K562 (cell line): ENCODE data around the gene SOS1. TPM values are rescaled to one million over a fixed set of nuclear protein-coding genes. Genes with fewer than 3 reads are reported as not detected.

Source experiments
- ATF7 ChIP-seq: fragments of 450-650 bp; IDR thresholded peaks from 2 replicates; pipeline ENCODE4 v1.7.1; 2014; ENCODE audit warnings: mild to moderate bottlenecking, moderate library complexity
- BMI1 ChIP-seq: fragments of 150-350 bp; IDR thresholded peaks from 2 replicates; pipeline ENCODE4 v1.6.1; 2014; ENCODE audit warnings: low read length
- CBX2 ChIP-seq: fragments of 200-600 bp; sonication (generic); IDR thresholded peaks from one replicate; pipeline ENCODE4 v1.6.1; 2012; ENCODE audit warnings: mild to moderate bottlenecking, low read length, inconsistent platforms; ENCODE audit not compliant: insufficient read depth, poor library complexity, severe bottlenecking
- CHD1 ChIP-seq: fragments of 200-600 bp; sonication (generic); IDR thresholded peaks from one replicate; pipeline ENCODE4 v1.6.1; 2012; ENCODE audit warnings: mild to moderate bottlenecking, moderate library complexity, low read length, inconsistent platforms
- DIDO1 ChIP-seq: fragments of 450-650 bp; IDR thresholded peaks from 2 replicates; pipeline ENCODE4 v1.6.1; 2016; ENCODE audit warnings: low read depth, missing biosample characterization, missing genetic modification characterization
- DLX4 ChIP-seq: fragments of 250-450 bp; sonication (Bioruptor Pico); IDR thresholded peaks from 2 replicates; pipeline ENCODE4 v1.6.1; 2021; ENCODE audit warnings: mild to moderate bottlenecking
- FOXO4 ChIP-seq: fragments of 450-650 bp; formaldehyde crosslinking; IDR thresholded peaks from 2 replicates; pipeline ENCODE4 v1.4.0; 2020; ENCODE audit warnings: mild to moderate bottlenecking, moderate library complexity
- GABPB1 ChIP-seq: sonication (generic); formaldehyde crosslinking; IDR thresholded peaks from 2 replicates; pipeline ENCODE4 v1.8.0; 2022; ENCODE audit warnings: mild to moderate bottlenecking, missing genetic modification reagents
- MAFK ChIP-seq: IDR thresholded peaks from 2 replicates; pipeline ENCODE4 v1.6.1; 2011; ENCODE audit warnings: low read length, improper control_type of control experiment
- PRMT5 ChIP-seq: sonication (generic); formaldehyde crosslinking; IDR thresholded peaks from 2 replicates; pipeline ENCODE4 v1.5.0; 2020; ENCODE audit warnings: missing genetic modification reagents
- RBFOX2 ChIP-seq: fragments of 200-400 bp; formaldehyde crosslinking; IDR thresholded peaks from 2 replicates; pipeline ENCODE4 v1.6.1; 2017; ENCODE audit warnings: low read depth, mild to moderate bottlenecking, low read length, moderate library complexity
- RNF2 ChIP-seq: sonication (generic); IDR thresholded peaks from 2 replicates; pipeline ENCODE4 v1.6.1; 2016
- SMAD3 ChIP-seq: fragments of 450-650 bp; formaldehyde crosslinking; conservative IDR thresholded peaks from 2 replicates; pipeline ENCODE4 v1.4.0; 2020; ENCODE audit warnings: mild to moderate bottlenecking
- SRSF9 ChIP-seq: fragments of 200-400 bp; formaldehyde crosslinking; IDR thresholded peaks from 2 replicates; pipeline ENCODE4 v1.6.1; 2017; ENCODE audit warnings: low read depth, low read length, borderline replicate concordance
- ZNF224 ChIP-seq: sonication (generic); formaldehyde crosslinking; IDR thresholded peaks from 2 replicates; pipeline ENCODE4 v1.8.0; 2022; ENCODE audit warnings: mild to moderate bottlenecking, missing genetic modification reagents
- ZNF282 ChIP-seq: sonication (generic); formaldehyde crosslinking; IDR thresholded peaks from 2 replicates; pipeline ENCODE4 v1.8.1; 2023; ENCODE audit warnings: missing genetic modification reagents
- ZNF592 ChIP-seq: fragments of 450-650 bp; IDR thresholded peaks from 2 replicates; pipeline ENCODE4 v1.6.1; 2017; ENCODE audit warnings: antibody characterized with exemption, mild to moderate bottlenecking
- ZNF764 ChIP-seq: fragments of 250-450 bp; sonication (Bioruptor Pico); IDR thresholded peaks from 2 replicates; pipeline ENCODE4 v1.4.0; 2020; ENCODE audit warnings: low read depth, mild to moderate bottlenecking, moderate library complexity
- polyA plus RNA-seq, 8 experiments: library from polyadenylated mRNA; depleted of rRNA in 4 of 8; stranded (reverse) in 5 of 8; unstranded in 3 of 8; fragments of >200 nt; fragmentation: Nextera tagmentation in 2 of 8; fragmentation: Illumina TruSeq in 1 of 8; extraction: Ambion mirVana in 2 of 8; extraction: Trizol in 1 of 8; gene quantifications; 2 replicates each; pipeline versions ENCODE4 v1.2.1 to v1.2.3, GENCODE V29; 2011 to 2014; ENCODE audit warnings: inconsistent platforms in 1 of 8, missing spikeins in 1 of 8
- total RNA-seq, 7 experiments: library from RNA; depleted of rRNA in 6 of 7; stranded (reverse); fragments of >200 nt in 6 of 7; fragmentation: Illumina TruSeq in 2 of 7; extraction: Trizol in 2 of 7; gene quantifications; 2 replicates each; pipeline versions ENCODE4 v1.2.1 to v1.2.3, GENCODE V29; 2011 to 2021; ENCODE audit warnings: low replicate concordance in 1 of 7
- TF ChIP-seq, protein P1 (sequence below): fragments of 250-450 bp; sonication (Bioruptor Pico); IDR thresholded peaks from 2 replicates; pipeline ENCODE4 v1.4.0; 2020

The SOS1 gene
- total and polyA plus RNA-seq, 9 of the 15 experiments (the other 6 are each of a cell fraction or from before 2014, with no cell fraction given), result 2.5 to 27.1 (median 16.3) TPM

- TF ChIP-seq ZNF282 (no peak), ZNF592 (peak; percentile 100), PRMT5 (CRISPR knock-in tag) (no peak), CBX2 (no peak), DIDO1 (tag) (peak; percentile 80), DLX4 (CRISPR knock-in tag) (no peak), CHD1 (no peak), ZNF224 (no peak), RNF2 (no peak), GABPB1 (CRISPR knock-in tag) (no peak), SRSF9 (no peak), MAFK (no peak), SMAD3 (CRISPR knock-in tag) (peak; percentile 98), ZNF764 (no peak; the same call in 1 of the 2 replicates), ATF7 (0 out of 2 replicates have a peak, but pooled peaks have one; percentile 19), RBFOX2 (0 out of 2 replicates have a peak, but pooled peaks have one; percentile 30), FOXO4 (CRISPR knock-in tag) (peak; percentile 92), BMI1 (no peak)
- TF ChIP-seq, protein P1, sequence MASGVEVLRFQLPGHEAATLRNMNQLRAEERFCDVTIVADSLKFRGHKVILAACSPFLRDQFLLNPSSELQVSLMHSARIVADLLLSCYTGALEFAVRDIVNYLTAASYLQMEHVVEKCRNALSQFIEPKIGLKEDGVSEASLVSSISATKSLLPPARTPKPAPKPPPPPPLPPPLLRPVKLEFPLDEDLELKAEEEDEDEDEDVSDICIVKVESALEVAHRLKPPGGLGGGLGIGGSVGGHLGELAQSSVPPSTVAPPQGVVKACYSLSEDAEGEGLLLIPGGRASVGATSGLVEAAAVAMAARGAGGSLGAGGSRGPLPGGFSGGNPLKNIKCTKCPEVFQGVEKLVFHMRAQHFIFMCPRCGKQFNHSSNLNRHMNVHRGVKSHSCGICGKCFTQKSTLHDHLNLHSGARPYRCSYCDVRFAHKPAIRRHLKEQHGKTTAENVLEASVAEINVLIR (CRISPR knock-in tag), result peak; percentile 88
Observed at GRCh38 chr2:39150102-39150562, 29.3 kb upstream of the SOS1 start (continued).
